ENCODE results near the gene CCDC51. TPM values are rescaled to one million over a fixed set of nuclear protein-coding genes. Genes with fewer than 3 reads are reported as not detected.

The CCDC51 gene
- total and polyA plus RNA-seq, 9 of the 15 experiments (the other 6 are each of a cell fraction or from before 2014, with no cell fraction given), result 6.5 to 18.6 (median 15.7) TPM

GRCh38 chr3:48446425-48447193 is 6.7 kb upstream of the CCDC51 start, which contains the start of gene ATRIP (continued):
- no peak for TF ChIP-seq ZSCAN29 (IDR thresholded peaks at IDR 0.05)
- no peak for TF ChIP-seq ZEB2 (IDR thresholded peaks at IDR 0.05)
- TF ChIP-seq SMARCA4 (IDR thresholded peaks at IDR 0.05), result no peak
- peak; percentile 62 to 84; a peak in 3 of 4 replicates for TF ChIP-seq NONO (IDR thresholded peaks at IDR 0.05; ENCODE audit: low read depth in 2 of 2, low read length in 1 of 2)
- TF ChIP-seq XRCC5 (IDR thresholded peaks at IDR 0.05; ENCODE audit: low read depth, low read length), result no peak
- peak; percentile 71 for TF ChIP-seq SAP30 (IDR thresholded peaks at IDR 0.05; ENCODE audit: borderline replicate concordance, insufficient read depth, low read depth, low read length, poor library complexity, severe bottlenecking)
- peak; percentile 68 to 95; a peak in 3 of 4 replicates for TF ChIP-seq SIN3A (IDR thresholded peaks at IDR 0.05; ENCODE audit: borderline replicate concordance in 2 of 2, control insufficient read depth in 1 of 2, low read depth in 2 of 2, low read length in 2 of 2)
- no peak for TF ChIP-seq THRAP3 (IDR thresholded peaks at IDR 0.05; ENCODE audit: borderline replicate concordance)
- TF ChIP-seq CCAR2 (IDR thresholded peaks at IDR 0.05; ENCODE audit: low read depth, low read length), result no peak
- no peak for TF ChIP-seq PCBP2 (IDR thresholded peaks at IDR 0.05; ENCODE audit: low read depth, low read length, poor library complexity, severe bottlenecking)
- peak; percentile 49; the same call in 1 of the 2 replicates for TF ChIP-seq MGA (IDR thresholded peaks at IDR 0.05)
- TF ChIP-seq ZNF3 (CRISPR knock-in tag; IDR thresholded peaks at IDR 0.05), result no peak
- TF ChIP-seq ZNF212 (CRISPR knock-in tag; IDR thresholded peaks at IDR 0.05), result no peak
- no peak for TF ChIP-seq CBFA2T2 (conservative IDR thresholded peaks at IDR 0.05)
- TF ChIP-seq POLR3G (IDR thresholded peaks at IDR 0.05; ENCODE audit: extremely low read depth, insufficient read length, insufficient replicate concordance), result no peak
- TF ChIP-seq GABPB2 (CRISPR knock-in tag; conservative IDR thresholded peaks at IDR 0.05), result no peak
- TF ChIP-seq ZNF707 (CRISPR knock-in tag; conservative IDR thresholded peaks at IDR 0.05), result no peak
- TF ChIP-seq RFX7 (CRISPR knock-in tag; IDR thresholded peaks at IDR 0.05), result no peak

All from K562 (cell line).